ENCODE results near the gene PTPRD. TPM values are rescaled to one million over a fixed set of nuclear protein-coding genes. Genes with fewer than 3 reads are reported as not detected.

Gene PTPRD
- polyA plus RNA-seq, 1 donor = 88.9 TPM

- no peak for DNase-seq
Observed at GRCh38 chr9:8468045-8468637, 2144.7 kb downstream of the PTPRD start.

- no peak for DNase-seq
Observed at GRCh38 chr9:8457816-8458215, 2155.0 kb downstream of the PTPRD start.

- DNase-seq = no peak
Observed at GRCh38 chr9:8457055-8457454, 2155.7 kb downstream of the PTPRD start.

- DNase-seq = peak; percentile 8
Observed at GRCh38 chr9:8456344-8456743, 2156.5 kb downstream of the PTPRD start.

GRCh38 chr9:8450810-8451545, 2161.8 kb downstream of the PTPRD start:
- no peak for DNase-seq

GRCh38 chr9:8448226-8448625, 2164.6 kb downstream of the PTPRD start:
- no peak for DNase-seq

GRCh38 chr9:8447601-8448000, 2165.2 kb downstream of the PTPRD start:
- DNase-seq = no peak

GRCh38 chr9:8437876-8438275, 2174.9 kb downstream of the PTPRD start:
- DNase-seq = no peak

GRCh38 chr9:8437259-8437658, 2175.5 kb downstream of the PTPRD start:
- DNase-seq = no peak

- no peak for DNase-seq
Observed at GRCh38 chr9:8436786-8437185, 2176.0 kb downstream of the PTPRD start.

GRCh38 chr9:8434621-8435020, 2178.2 kb downstream of the PTPRD start:
- no peak for DNase-seq

GRCh38 chr9:8432224-8432623, 2180.6 kb downstream of the PTPRD start:
- no peak for DNase-seq

- DNase-seq = no peak
Observed at GRCh38 chr9:8431505-8431904, 2181.3 kb downstream of the PTPRD start.

- DNase-seq = no peak
Observed at GRCh38 chr9:8430945-8431344, 2181.9 kb downstream of the PTPRD start.

GRCh38 chr9:8429768-8430167, 2183.0 kb downstream of the PTPRD start:
- DNase-seq = no peak

GRCh38 chr9:8429157-8429556, 2183.6 kb downstream of the PTPRD start:
- no peak for DNase-seq

- DNase-seq = no peak
Observed at GRCh38 chr9:8428389-8428788, 2184.4 kb downstream of the PTPRD start.

- peak; percentile 38 for DNase-seq
Observed at GRCh38 chr9:8424786-8425410, 2187.9 kb downstream of the PTPRD start.

- no peak for DNase-seq
Observed at GRCh38 chr9:8420416-8420815, 2192.4 kb downstream of the PTPRD start.

- DNase-seq = peak; percentile 8
Observed at GRCh38 chr9:8419596-8420275, 2193.1 kb downstream of the PTPRD start.

- DNase-seq = no peak
Observed at GRCh38 chr9:8417341-8417740, 2195.5 kb downstream of the PTPRD start.

GRCh38 chr9:8412327-8412726, 2200.5 kb downstream of the PTPRD start:
- DNase-seq = no peak

GRCh38 chr9:8408575-8409190, 2204.1 kb downstream of the PTPRD start:
- no peak for DNase-seq

All from hindlimb muscle (tissue), 1 donor.